ENCODE data around the gene CGNL1. TPM values are rescaled to one million over a fixed set of nuclear protein-coding genes. Genes with fewer than 3 reads are reported as not detected.

Gene CGNL1
- total and polyA plus RNA-seq, 10 of the 15 experiments (the other 5 are each of a cell fraction or from before 2014, with no cell fraction given) = under 0.01 to 0.27 (median 0.04) TPM; not detected in 3

GRCh38 chr15:57500256-57500655 is 124.0 kb downstream of the CGNL1 start (continued):
- TF ChIP-seq ZNF687 (IDR thresholded peaks at IDR 0.05) (no peak), NFYA (IDR thresholded peaks at IDR 0.05; ENCODE audit: borderline replicate concordance, low read depth, low read length) (no peak), CBFB (IDR thresholded peaks at IDR 0.05; ENCODE audit: low read depth) (no peak), EGR1 (IDR thresholded peaks at IDR 0.05; ENCODE audit: borderline replicate concordance in 1 of 2, low read depth in 2 of 2, low read length in 2 of 2) (no peak), EP300 (IDR thresholded peaks at IDR 0.05; ENCODE audit: borderline replicate concordance in 1 of 2, control insufficient read depth in 1 of 2, low read depth in 2 of 2, low read length in 2 of 2) (no peak), YBX1 (IDR thresholded peaks at IDR 0.05) (no peak), POLR2AphosphoS2 (IDR thresholded peaks at IDR 0.05; ENCODE audit: low read depth, low read length) (no peak)

- no peaks in the 10 kb centered on the region for H3K9me3 ChIP-seq (replicated peaks; ENCODE audit: control insufficient read depth, insufficient read depth, low read length)
- H3K36me3 ChIP-seq (ENCODE audit: control insufficient read depth in 2 of 2, insufficient read depth in 2 of 2, low read length in 1 of 2) = no peaks in the 10 kb centered on the region
- FAIRE-seq = no peak
- no peaks in the 10 kb centered on the region; a peak in 1 of 4 replicates for H3K27me3 ChIP-seq (replicated peaks in 1 of 2; ENCODE audit: control insufficient read depth in 2 of 2, insufficient read depth in 2 of 2, low read length in 1 of 2)
- BruUV-seq (replicated peaks) = no TSS peak
- H3K27ac ChIP-seq (ENCODE audit: control insufficient read depth, insufficient read depth) = no peak overlapping the region
- no peak overlapping the region for H3K9ac ChIP-seq (ENCODE audit: control insufficient read depth, insufficient read depth, low read length)
- POLR2A ChIA-PET = no interaction called here
- H3K4me1 ChIP-seq (ENCODE audit: control insufficient read depth, insufficient read depth, low read length) = no peaks in the 10 kb centered on the region
- SMC1A ChIA-PET (ENCODE audit: uncharacterized antibody, unreplicated experiment) = no interaction called here
- no peak for ATAC-seq
- CTCF ChIA-PET = interaction anchor here (1.3 kb wide), 1 partner anchor 160 kb away, joined by 4 read pairs; no protein-coding TSS in a partner anchor
- in situ Hi-C loops (cut with MboI) (no loop called here), intact Hi-C loops (cut with micrococcal nuclease; ENCODE audit: unreplicated experiment) (no loop called here)
- no peak for DNase-seq (ENCODE audit: low read depth, low spot score)
- no peak overlapping the region for H3K4me2 ChIP-seq (ENCODE audit: control insufficient read depth, insufficient read depth)
- H2AFZ ChIP-seq (ENCODE audit: control insufficient read depth, low read depth, low read length) = no peak overlapping the region
- H4K20me1 ChIP-seq (ENCODE audit: control insufficient read depth, insufficient read depth) = no peaks in the 10 kb centered on the region
- RAD21 ChIA-PET (ENCODE audit: unreplicated experiment) = no interaction called here
- no peak overlapping the region for H3K4me3 ChIP-seq
- WGBS (ENCODE audit: insufficient coverage, insufficient replicate concordance, low lambda C conversion rate, missing lambda C conversion rate) = 53% methylated on average over 6 of the region's 6 CpGs
- H3K79me2 ChIP-seq (ENCODE audit: control insufficient read depth, insufficient read depth, low read length) = no peaks in the 10 kb centered on the region
- TF ChIP-seq SPI1 (IDR thresholded peaks at IDR 0.05; ENCODE audit: borderline replicate concordance, insufficient read depth, low read depth, low read length) (no peak), CEBPB (IDR thresholded peaks at IDR 0.05; ENCODE audit: borderline replicate concordance in 1 of 2, low read depth in 2 of 2, low read length in 2 of 2) (no peak), BACH1 (IDR thresholded peaks at IDR 0.05; ENCODE audit: borderline replicate concordance) (no peak), WRNIP1 (IDR thresholded peaks at IDR 0.05; ENCODE audit: borderline replicate concordance, low read depth, low read length) (no peak), PML (IDR thresholded peaks at IDR 0.05; ENCODE audit: low read length) (no peak), ATF7 (IDR thresholded peaks at IDR 0.05; ENCODE audit: low read depth) (no peak), SMAD5 (IDR thresholded peaks at IDR 0.05; ENCODE audit: low read depth) (no peak), USF1 (IDR thresholded peaks at IDR 0.05; ENCODE audit: borderline replicate concordance, extremely low read length, insufficient read depth, low read depth, low read length) (no peak), BCL11A (IDR thresholded peaks at IDR 0.05; ENCODE audit: low read depth, low read length) (no peak), MEF2B (IDR thresholded peaks at IDR 0.05; ENCODE audit: partially characterized antibody, poor library complexity, severe bottlenecking) (no peak), RB1 (IDR thresholded peaks at IDR 0.05; ENCODE audit: borderline replicate concordance) (no peak), MYC (IDR thresholded peaks at IDR 0.05; ENCODE audit: insufficient read depth, insufficient read length, insufficient replicate concordance, low read length, severe bottlenecking) (no peak)
These were observed 124.8 kb downstream of the CGNL1 start for GRCh38 chr15:57500979-57501576.

Measured in GM12878 (cell line).